Endothelial cell of umbilical vein (primary cell): ENCODE measurements around the gene FLT1. TPM values are rescaled to one million over a fixed set of nuclear protein-coding genes. Genes with fewer than 3 reads are reported as not detected.

ENCODE experiments used
- BruUV-seq: library from RNA; stranded (reverse); fragments of 400-500 nt; replicated peaks from 2 replicates; lab custom pipeline; 2021; lab: Mats Ljungman, UMichigan
- CTCF ChIA-PET: fragments of 300-600, 350-600 bp; sonication (Branson Sonifier 250); formaldehyde crosslinking; loops from one replicate; lab custom pipeline; 2021; ENCODE audit warnings: antibody characterized with exemption, inconsistent platforms; lab: Charles Lee
- POLR2A ChIA-PET: fragments of 300-600, 350-600 bp; sonication (Branson Sonifier 250); formaldehyde crosslinking; loops from one replicate; lab custom pipeline; 2021; ENCODE audit warnings: antibody characterized with exemption, inconsistent platforms; lab: Charles Lee
- DNase-seq: peaks from one replicate; pipeline ENCODE4 v3.0.0-alpha.2; 2011; ENCODE audit warnings: low read depth, low spot score
- FAIRE-seq: peaks from 2 replicates; lab custom pipeline; 2011; peaks lifted over from hg19 to GRCh38; lab: Jason Lieb, UNC
- H2AFZ ChIP-seq: 2 replicates; pipeline ENCODE4 v1.6.0; 2012; ENCODE audit warnings: low read depth, low read length, control low read depth, inconsistent platforms
- H3K27ac ChIP-seq: 2 replicates; pipeline ENCODE4 v1.5.1; 2011; ENCODE audit warnings: low read depth, mild to moderate bottlenecking, control low read depth, low read length, moderate library complexity; ENCODE audit not compliant: insufficient read depth
- H3K27me3 ChIP-seq, 2 experiments: 2 replicates each; pipeline versions ENCODE4 v1.6.0 to v1.6.1; 2011; ENCODE audit warnings: low read length in 2 of 2, mixed read lengths in 1 of 2; ENCODE audit not compliant: control insufficient read depth in 2 of 2, insufficient read depth in 2 of 2
- H3K36me3 ChIP-seq, 2 experiments: 2 replicates in 1 of 2; 3 replicates in 1 of 2; pipeline ENCODE4 v1.5.1; 2011; ENCODE audit warnings: low read length in 2 of 2, mild to moderate bottlenecking in 1 of 2, moderate library complexity in 1 of 2; ENCODE audit not compliant: control insufficient read depth in 2 of 2, insufficient read depth in 2 of 2; ENCODE audit errors: extremely low read depth in 1 of 2
- H3K4me1 ChIP-seq: 3 replicates; pipeline ENCODE4 v1.5.1; 2011; ENCODE audit warnings: mild to moderate bottlenecking, low read length; ENCODE audit not compliant: control insufficient read depth, insufficient read depth; ENCODE audit errors: extremely low read depth
- H3K4me2 ChIP-seq: 2 replicates; pipeline ENCODE4 v1.6.1; 2011; ENCODE audit warnings: low read length, control low read depth, mixed read lengths; ENCODE audit not compliant: insufficient read depth
- H3K4me3 ChIP-seq, 3 experiments: fragments of 200-600 bp in 1 of 3; sonication (generic), shearing (Covaris generic) in 1 of 3; replicated peaks in 1 of 3; 2 replicates each; pipeline ENCODE4 v1.5.1; 2011 to 2016; ENCODE audit warnings: control low read depth in 3 of 3, low read length in 3 of 3, mild to moderate bottlenecking in 2 of 3, inconsistent platforms in 1 of 3, low read depth in 1 of 3, moderate library complexity in 1 of 3; ENCODE audit not compliant: insufficient read depth in 1 of 3
- H3K79me2 ChIP-seq: 2 replicates; pipeline ENCODE4 v1.6.0; 2012; ENCODE audit warnings: low read length, inconsistent platforms; ENCODE audit not compliant: control insufficient read depth, insufficient read depth
- H3K9ac ChIP-seq: replicated peaks from 2 replicates; pipeline ENCODE3; 2011; ENCODE audit warnings: low read length, control low read depth; ENCODE audit not compliant: insufficient read depth; ENCODE audit errors: extremely low read depth
- H3K9me1 ChIP-seq: replicated peaks from 3 replicates; pipeline ENCODE4 v1.6.0; 2011; ENCODE audit warnings: mild to moderate bottlenecking, low read length; ENCODE audit not compliant: control insufficient read depth, insufficient read depth; ENCODE audit errors: extremely low read depth
- H3K9me3 ChIP-seq: replicated peaks from 2 replicates; pipeline ENCODE4 v1.5.1; 2012; ENCODE audit warnings: low read length, inconsistent platforms; ENCODE audit not compliant: control insufficient read depth, insufficient read depth
- H4K20me1 ChIP-seq: replicated peaks from 2 replicates; pipeline ENCODE3; 2011; ENCODE audit warnings: mild to moderate bottlenecking, low read length; ENCODE audit not compliant: control insufficient read depth, insufficient read depth; ENCODE audit errors: extremely low read depth
- EZH2 ChIP-seq: IDR thresholded peaks from 2 replicates; pipeline ENCODE4 v1.6.1; 2012; ENCODE audit warnings: borderline replicate concordance, low read depth, mild to moderate bottlenecking, moderate library complexity, low read length, inconsistent platforms; ENCODE audit not compliant: severe bottlenecking
- GATA2 ChIP-seq: IDR thresholded peaks from 2 replicates; pipeline ENCODE4 v1.7.0; 2011; ENCODE audit warnings: low read depth, mild to moderate bottlenecking, moderate library complexity, mixed read lengths, low read length; ENCODE audit not compliant: insufficient read length, insufficient read depth
- JUN ChIP-seq: IDR thresholded peaks from 2 replicates; pipeline ENCODE4 v1.6.1; 2011; ENCODE audit warnings: borderline replicate concordance, low read depth; ENCODE audit not compliant: insufficient read length, insufficient read depth
- MYC ChIP-seq: IDR thresholded peaks from one replicate; pipeline ENCODE4 v1.6.1; 2011; ENCODE audit warnings: mild to moderate bottlenecking, low read depth, low read length
- POLR2A ChIP-seq: IDR thresholded peaks from 2 replicates; pipeline ENCODE4 v1.6.1; 2012; ENCODE audit warnings: low read depth, mild to moderate bottlenecking, control low read depth, low read length
- dilution Hi-C: fragments of 300-500 bp; cut with MboI; formaldehyde crosslinking; loops from one replicate; pipeline ENCODE4 v1.15.0; 2019; ENCODE audit warnings: low sequenced_read_pairs; ENCODE audit not compliant: extremely low pct_ligation_motif_present
- intact Hi-C: fragments of 100-400 bp; cut with micrococcal nuclease; formaldehyde crosslinking; loops from one replicate; pipeline ENCODE4 v1.10.0; 2022
- polyA plus RNA-seq, 4 experiments: library from polyadenylated mRNA; depleted of rRNA in 3 of 4; stranded (reverse) in 3 of 4; unstranded in 1 of 4; fragments of >200 nt; gene quantifications; 2 replicates each; pipeline versions ENCODE4 v1.2.1 to v1.2.3, GENCODE V29; 2011 to 2012; ENCODE audit warnings: missing spikeins in 1 of 4
- total RNA-seq: library from RNA; stranded (reverse); gene quantifications from 2 replicates; pipeline ENCODE4 v1.2.3, GENCODE V29; 2021
- TF ChIP-seq, protein P1 (sequence below): IDR thresholded peaks from 2 replicates; pipeline ENCODE4 v1.6.1; 2011; ENCODE audit not compliant: insufficient read depth, insufficient read length
- TF ChIP-seq, protein P2 (sequence below), 2 donors: IDR thresholded peaks; 1 replicate in 1 of 2; 2 replicates in 1 of 2; pipeline ENCODE4 v1.5.1; 2011; ENCODE audit warnings: low read length in 2 of 2, mild to moderate bottlenecking in 2 of 2, moderate library complexity in 2 of 2, control low read depth in 1 of 2, inconsistent platforms in 1 of 2, low read depth in 1 of 2; ENCODE audit not compliant: insufficient read depth in 1 of 2; ENCODE audit errors: extremely low read depth in 1 of 2

Gene FLT1
- total and polyA plus RNA-seq, 2 donors (not counting 3 experiments of a cell fraction or from before 2014, with no cell fraction given) = 16.0 to 104 TPM

DNA sequence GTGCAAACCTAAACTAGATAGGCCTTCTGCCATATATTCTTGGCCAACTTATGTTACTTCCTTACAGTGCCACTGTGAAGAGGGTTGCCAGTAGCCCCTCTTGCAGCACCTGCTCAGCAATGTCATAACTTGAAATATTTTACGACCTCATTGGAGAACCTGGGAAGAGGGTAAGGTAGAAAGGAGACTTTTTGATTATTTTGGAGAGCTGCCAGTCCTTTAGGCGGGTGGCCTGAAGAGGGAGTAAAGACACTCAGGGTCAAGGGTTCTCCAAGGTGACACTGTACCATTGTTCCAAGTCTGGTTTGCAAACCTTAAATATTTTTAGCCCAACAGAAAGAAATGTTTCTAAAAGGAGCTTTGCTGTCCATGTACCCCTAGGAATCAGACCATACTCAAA lies 118.3 kb downstream of the FLT1 start:
- dilution Hi-C loops (no loop called here), intact Hi-C loops (no loop called here)
- no TSS peak for BruUV-seq

More for the DNA sequence above, 118.3 kb downstream of the FLT1 start:
- H3K4me3 ChIP-seq = no peak overlapping the region
- no peak overlapping the region for H2AFZ ChIP-seq
- peaks cover 33% of the 10 kb centered on the region for H3K4me1 ChIP-seq
- H3K79me2 ChIP-seq = no peaks in the 10 kb centered on the region
- H3K9ac ChIP-seq = no peak overlapping the region
- TF ChIP-seq, protein P1, sequence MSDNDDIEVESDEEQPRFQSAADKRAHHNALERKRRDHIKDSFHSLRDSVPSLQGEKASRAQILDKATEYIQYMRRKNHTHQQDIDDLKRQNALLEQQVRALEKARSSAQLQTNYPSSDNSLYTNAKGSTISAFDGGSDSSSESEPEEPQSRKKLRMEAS = no peak
- no peak for TF ChIP-seq GATA2
- no peak for TF ChIP-seq POLR2A
- no peak for TF ChIP-seq JUN
- TF ChIP-seq EZH2 = no peak
- no peak for TF ChIP-seq MYC
- TF ChIP-seq, protein P2, sequence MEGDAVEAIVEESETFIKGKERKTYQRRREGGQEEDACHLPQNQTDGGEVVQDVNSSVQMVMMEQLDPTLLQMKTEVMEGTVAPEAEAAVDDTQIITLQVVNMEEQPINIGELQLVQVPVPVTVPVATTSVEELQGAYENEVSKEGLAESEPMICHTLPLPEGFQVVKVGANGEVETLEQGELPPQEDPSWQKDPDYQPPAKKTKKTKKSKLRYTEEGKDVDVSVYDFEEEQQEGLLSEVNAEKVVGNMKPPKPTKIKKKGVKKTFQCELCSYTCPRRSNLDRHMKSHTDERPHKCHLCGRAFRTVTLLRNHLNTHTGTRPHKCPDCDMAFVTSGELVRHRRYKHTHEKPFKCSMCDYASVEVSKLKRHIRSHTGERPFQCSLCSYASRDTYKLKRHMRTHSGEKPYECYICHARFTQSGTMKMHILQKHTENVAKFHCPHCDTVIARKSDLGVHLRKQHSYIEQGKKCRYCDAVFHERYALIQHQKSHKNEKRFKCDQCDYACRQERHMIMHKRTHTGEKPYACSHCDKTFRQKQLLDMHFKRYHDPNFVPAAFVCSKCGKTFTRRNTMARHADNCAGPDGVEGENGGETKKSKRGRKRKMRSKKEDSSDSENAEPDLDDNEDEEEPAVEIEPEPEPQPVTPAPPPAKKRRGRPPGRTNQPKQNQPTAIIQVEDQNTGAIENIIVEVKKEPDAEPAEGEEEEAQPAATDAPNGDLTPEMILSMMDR (IDR thresholded peaks at IDR 0.05; ENCODE audit: extremely low read depth in 1 of 2, insufficient read depth in 1 of 2, low read depth in 1 of 2, low read length in 2 of 2) = no peak
- CTCF ChIA-PET = interaction anchor here (1.2 kb wide), 1 partner anchor 19 kb away, joined by 3 read pairs; no protein-coding TSS in a partner anchor
- H3K27me3 ChIP-seq = no peaks in the 10 kb centered on the region
- DNase-seq (no peak), FAIRE-seq (no peak)
- peaks cover 0 to 2% of the 10 kb centered on the region in 2 experiments for H3K36me3 ChIP-seq
- POLR2A ChIA-PET = no interaction called here
- no peak overlapping the region for H3K27ac ChIP-seq
- no peaks in the 10 kb centered on the region for H3K9me1 ChIP-seq
- H3K9me3 ChIP-seq = no peaks in the 10 kb centered on the region
- H4K20me1 ChIP-seq = no peaks in the 10 kb centered on the region
- no peak overlapping the region for H3K4me2 ChIP-seq
